ENCODE measurements around the gene AUTS2.

Gene AUTS2

DNA sequence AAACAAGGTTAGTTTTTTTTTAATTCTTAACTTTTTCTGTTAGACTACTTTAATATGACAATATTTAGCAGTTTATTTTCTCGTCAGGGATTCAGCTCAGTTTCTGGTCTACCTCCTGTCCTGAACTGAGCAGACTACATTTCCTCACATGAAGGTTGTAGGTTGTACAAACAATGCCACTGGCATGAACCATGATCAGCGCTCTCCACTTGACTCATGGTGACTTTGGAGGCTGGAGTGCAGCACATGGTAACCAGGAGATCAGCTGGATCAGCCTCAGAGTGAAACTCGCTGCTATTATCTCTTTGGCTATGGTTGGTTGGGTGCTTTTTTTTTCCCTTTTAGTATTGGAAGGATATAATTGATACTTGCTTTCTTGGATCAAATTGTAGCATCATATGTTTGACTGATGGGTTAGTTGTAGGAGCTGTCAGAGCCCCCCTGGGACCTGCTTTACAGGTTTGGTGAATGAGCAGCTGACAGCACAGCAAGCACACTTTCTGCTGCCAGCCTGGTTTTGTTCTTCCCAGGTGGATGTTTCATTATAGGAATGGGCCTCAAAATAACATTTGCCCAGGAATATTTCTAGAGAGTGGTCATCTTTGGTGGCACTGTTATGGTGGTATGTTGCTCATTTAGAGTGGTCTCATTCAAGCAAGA, 556.4 kb downstream of the AUTS2 start:
- no peak for DNase-seq (ENCODE audit: low read depth in 2 of 2, low spot score in 1 of 2)

GRCh38 chr7:70156057-70156456, 557.8 kb downstream of the AUTS2 start:
- DNase-seq (ENCODE audit: low read depth in 2 of 2, low spot score in 1 of 2): no peak

DNA sequence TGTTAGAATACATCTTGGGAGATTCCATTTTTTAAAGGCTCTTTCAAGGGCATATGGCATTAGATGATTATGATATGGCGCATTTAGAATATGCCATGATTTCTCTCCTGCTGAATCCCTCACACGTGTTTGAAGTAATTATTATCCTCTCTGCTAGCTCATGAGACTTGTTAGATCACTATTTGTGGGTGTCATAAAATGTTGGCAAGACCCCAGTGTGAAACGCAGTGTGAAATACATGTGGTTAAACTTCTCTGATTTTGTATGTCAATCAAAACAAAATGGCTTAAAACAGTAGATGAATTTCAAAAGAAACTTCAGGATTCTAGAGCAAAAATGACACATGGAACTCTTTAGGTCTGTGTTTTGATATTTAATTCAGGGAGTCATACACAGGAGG, 560.8 kb downstream of the AUTS2 start:
- no peak for DNase-seq (ENCODE audit: low read depth in 2 of 2, low spot score in 1 of 2)

DNA sequence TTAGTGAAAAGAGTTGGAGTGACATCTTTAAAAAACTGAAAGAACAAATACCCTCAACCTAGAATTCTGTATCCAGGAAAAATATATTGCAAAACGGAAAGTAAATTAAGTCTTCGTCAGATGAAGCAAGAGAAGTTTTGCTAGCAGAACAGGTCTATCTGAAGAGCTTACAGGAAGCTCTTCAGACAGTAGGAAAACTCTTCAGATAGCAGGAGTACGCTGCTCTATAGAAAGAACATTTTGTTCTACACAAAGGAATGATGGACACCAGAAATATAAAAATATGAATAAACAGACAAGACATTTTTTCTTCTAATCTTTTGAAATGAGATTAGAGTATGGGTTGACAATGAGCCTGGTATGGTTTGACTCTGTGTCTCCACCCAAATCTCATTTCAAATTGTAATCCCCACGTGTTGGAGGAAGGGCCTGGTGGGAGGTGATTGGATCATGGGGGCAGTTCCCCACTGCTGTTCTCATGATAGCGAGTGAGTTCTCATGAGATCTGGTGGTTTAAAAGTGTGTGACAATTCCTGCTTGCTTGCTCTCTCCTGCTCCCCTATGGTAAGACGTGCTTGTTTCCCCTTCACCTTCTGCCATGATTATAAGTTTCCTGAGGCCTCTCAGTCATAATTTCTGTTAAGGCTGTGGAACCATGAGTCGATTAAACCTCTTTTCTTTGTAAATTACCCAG, 567.3 kb downstream of the AUTS2 start:
- DNase-seq (ENCODE audit: low read depth in 2 of 2, low spot score in 1 of 2): no peak

- no peak for DNase-seq (ENCODE audit: low read depth in 2 of 2, low spot score in 1 of 2)
Measured at GRCh38 chr7:70171369-70171920, 573.2 kb downstream of the AUTS2 start.

- no peak for DNase-seq (ENCODE audit: low read depth in 2 of 2, low spot score in 1 of 2)
Measured at GRCh38 chr7:70177166-70177565, 578.9 kb downstream of the AUTS2 start.

DNA sequence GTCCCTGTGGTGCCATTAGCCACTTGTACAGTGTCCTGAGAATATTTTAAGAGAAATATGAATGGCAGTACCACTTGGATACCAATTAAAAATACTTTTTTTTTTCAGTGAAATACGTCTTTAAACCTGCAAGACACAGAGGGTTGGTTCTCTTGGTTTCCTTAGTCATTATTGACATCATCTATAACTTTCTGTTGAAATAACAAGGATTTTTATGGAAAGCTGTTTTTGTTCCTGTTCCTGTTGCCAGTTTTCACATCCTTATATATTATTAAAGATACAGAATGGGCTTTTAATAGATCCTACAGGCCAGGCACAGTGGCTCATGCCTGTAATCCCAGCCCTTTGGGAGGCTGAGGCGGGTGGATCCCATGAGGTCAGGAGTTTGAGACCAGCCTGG, 579.9 kb downstream of the AUTS2 start:
- DNase-seq (ENCODE audit: low read depth in 2 of 2, low spot score in 1 of 2): no peak

- DNase-seq (ENCODE audit: low read depth in 2 of 2, low spot score in 1 of 2): no peak
Measured at GRCh38 chr7:70178787-70179186, 580.5 kb downstream of the AUTS2 start.

GRCh38 chr7:70182521-70182920, 584.2 kb downstream of the AUTS2 start:
- no peak for DNase-seq (ENCODE audit: low read depth in 2 of 2, low spot score in 1 of 2)

GRCh38 chr7:70183278-70183677, 585.0 kb downstream of the AUTS2 start:
- DNase-seq (ENCODE audit: low read depth in 2 of 2, low spot score in 1 of 2): no peak

DNA sequence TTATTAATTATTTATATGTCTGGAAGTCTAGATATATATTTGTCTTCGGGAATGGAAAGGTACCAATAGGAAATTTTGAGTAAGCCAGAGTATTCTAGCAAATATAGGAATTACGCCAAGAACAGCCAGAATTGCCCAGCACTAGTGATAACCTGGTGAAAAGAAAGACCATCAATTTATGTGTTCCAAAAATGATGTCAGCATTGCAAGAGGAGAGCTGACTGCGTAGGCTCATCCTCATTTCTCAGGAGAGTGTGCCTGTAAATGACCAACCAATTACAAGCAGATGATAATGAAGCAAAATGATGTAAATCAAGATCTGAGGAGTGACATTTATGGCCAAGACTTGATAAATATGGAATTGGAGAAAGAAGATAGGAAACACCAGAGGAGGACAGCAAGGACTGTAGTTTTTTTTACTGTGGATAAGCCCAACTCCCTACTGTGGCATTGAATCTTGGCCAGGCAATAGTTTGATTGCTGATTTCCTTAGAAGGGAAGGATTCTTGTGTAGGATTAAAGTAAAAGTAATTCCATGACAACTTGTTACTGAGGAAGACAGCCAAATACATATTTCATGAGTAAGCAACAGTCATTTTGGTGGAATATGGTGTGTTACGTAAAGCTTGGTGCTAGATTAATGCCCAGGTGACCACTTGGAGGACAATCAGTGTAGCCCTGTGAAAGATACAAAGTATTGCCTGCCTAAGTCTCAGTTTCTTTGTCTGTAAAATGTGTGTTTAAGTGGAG, 590.8 kb downstream of the AUTS2 start:
- DNase-seq (ENCODE audit: low read depth in 2 of 2, low spot score in 1 of 2): no peak

DNA sequence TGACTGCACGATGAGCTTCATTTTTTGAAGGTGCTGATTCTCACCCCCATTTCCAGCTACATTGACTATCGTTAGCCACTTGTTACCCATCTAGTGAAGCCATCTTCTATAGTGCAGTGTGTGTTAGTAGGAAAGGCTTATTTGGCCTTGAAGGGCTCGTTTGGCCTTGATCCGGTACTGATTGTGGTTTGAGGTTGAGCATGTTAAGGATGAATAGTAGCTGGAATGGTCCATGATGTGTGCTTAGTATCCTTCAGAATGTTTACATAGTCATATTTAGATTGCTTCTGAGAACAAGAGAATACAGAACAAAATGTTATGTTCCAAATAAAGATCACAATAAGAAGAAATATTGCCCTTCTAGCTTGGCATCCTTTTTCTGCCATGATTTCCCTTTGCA, 591.5 kb downstream of the AUTS2 start:
- DNase-seq (ENCODE audit: low read depth in 2 of 2, low spot score in 1 of 2): no peak

GRCh38 chr7:70190281-70190680, 592.0 kb downstream of the AUTS2 start:
- DNase-seq (ENCODE audit: low read depth in 2 of 2, low spot score in 1 of 2): no peak

DNA sequence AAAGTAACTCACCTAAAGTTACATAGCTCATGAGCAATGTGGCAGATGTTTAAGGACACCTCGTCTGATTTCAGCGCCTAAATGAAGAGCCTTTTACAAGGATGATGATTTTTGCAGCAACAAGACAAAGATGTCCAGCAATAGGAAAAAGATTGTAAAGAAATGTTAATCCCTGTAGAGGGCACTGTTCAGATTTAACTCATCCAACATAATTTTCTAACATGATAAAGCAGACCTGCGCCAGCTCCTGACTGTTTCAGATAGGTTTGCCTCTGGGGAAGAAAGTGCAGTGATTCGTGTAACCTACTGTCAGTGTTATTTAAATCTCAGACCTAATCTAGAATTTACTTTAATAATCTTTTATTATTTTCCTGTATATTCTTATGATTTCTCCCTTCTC, 595.2 kb downstream of the AUTS2 start:
- no peak for DNase-seq (ENCODE audit: low read depth in 2 of 2, low spot score in 1 of 2)

GRCh38 chr7:70208236-70209063, 610.2 kb downstream of the AUTS2 start:
- DNase-seq (ENCODE audit: low read depth in 2 of 2, low spot score in 1 of 2): no peak

- no peak for DNase-seq (ENCODE audit: low read depth in 2 of 2, low spot score in 1 of 2)
Measured at GRCh38 chr7:70210200-70210935, 612.1 kb downstream of the AUTS2 start.

DNA sequence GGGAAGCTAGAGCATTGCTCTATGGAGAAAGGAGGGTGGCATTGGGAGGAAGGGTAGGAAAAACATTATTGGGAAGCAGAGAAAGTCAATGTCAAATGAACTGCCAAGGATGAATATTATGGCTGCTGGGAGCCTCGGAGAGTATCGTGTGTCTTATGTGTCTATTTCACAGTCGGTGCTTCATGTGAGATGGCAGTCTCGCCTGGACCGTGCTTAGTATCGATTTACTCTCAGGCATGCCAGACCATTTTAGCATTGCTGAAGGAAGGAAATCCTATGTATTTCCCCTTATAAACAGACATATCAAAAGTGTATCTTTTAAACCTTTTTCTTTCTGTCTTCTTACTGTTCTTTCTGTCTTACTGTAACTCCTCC, 612.6 kb downstream of the AUTS2 start:
- DNase-seq (ENCODE audit: low read depth in 2 of 2, low spot score in 1 of 2): no peak

- DNase-seq (ENCODE audit: low read depth in 2 of 2, low spot score in 1 of 2): no peak
Measured at GRCh38 chr7:70212281-70212680, 614.0 kb downstream of the AUTS2 start.

DNA sequence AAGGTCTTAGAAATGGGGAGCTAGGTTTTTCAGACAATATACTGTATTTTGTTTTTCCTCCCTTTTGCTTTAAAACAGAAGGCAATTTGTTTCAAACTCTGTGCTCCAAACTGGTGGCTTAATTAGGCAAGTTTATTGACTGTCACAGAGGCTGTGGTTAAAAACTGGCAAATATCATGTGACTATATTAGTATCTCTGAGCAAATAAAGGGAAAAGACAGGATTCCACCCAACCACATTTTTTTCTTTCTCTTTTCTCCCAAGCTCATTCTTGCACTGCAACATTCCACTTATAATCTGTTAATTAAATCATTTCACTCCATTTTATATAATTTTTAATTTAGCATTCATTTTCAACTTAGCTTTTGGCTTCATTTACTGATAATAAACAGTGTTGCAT, 615.8 kb downstream of the AUTS2 start:
- no peak for DNase-seq (ENCODE audit: low read depth in 2 of 2, low spot score in 1 of 2)

DNA sequence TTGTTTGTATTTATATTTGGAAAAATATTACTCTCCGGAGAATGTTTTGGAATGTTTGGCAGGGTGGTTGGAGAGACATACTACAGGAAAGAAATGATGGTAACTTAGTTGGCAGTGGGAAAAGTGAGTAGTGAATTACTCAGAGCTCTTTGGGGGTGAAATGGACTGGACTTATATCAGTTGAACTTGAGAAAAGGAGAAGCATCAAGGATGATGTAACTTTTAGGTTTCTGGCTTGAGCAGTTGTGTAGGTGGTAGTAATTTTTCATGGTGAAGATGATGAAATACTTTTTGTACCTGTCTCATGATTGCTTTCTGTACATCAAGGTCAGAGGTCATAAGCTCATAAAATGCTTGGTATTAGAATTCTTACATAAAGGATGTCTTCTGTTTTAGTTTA, 617.2 kb downstream of the AUTS2 start:
- no peak for DNase-seq (ENCODE audit: low read depth in 2 of 2, low spot score in 1 of 2)

DNA sequence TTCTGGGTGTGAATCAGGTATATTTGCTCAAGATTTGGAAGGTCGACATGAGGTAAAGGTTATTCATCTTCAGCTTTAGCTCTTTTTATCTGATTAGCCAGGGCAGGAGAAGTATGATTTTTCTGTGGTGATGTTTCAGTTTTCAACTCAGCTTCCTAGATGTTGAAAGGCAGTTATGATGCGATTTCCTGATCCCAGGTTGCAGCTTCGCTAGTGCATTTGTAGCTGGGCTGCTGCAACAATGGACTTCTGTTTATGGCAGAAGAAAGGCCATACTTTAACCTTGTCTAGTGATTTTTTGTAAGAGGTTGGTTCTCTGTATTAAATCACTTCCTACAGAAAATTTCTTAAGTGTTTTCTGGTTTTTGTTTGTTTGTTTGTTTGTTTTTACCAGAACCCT, 619.3 kb downstream of the AUTS2 start:
- no peak for DNase-seq (ENCODE audit: low read depth in 2 of 2, low spot score in 1 of 2)

All from stimulated activated CD8-positive, alpha-beta memory T cell treated with anti-CD3 and anti-CD28 coated beads, Interleukin-4, amount 100 ng/mL, for 1 hour (primary cell).